Thoracic aorta (tissue), 2 donors: ENCODE data around the gene ZNF474. TPM values are rescaled to one million over a fixed set of nuclear protein-coding genes. Genes with fewer than 3 reads are reported as not detected.
A peak's percentile ranks its signal among the peaks of the same experiment; 100 is the strongest.

ENCODE experiments used
- ATAC-seq: fragments of 150-250 bp; one replicate; pipeline ENCODE4 v1.8.0; 2017; ENCODE audit warnings: low read depth; ENCODE audit not compliant: insufficient number of reproducible peaks, low FRiP score
- DNase-seq: peaks from one replicate; pipeline ENCODE4 v3.0.0-alpha.2; 2020; ENCODE audit warnings: low spot score
- H3K27ac ChIP-seq, 2 donors: fragments of 200-600 bp; sonication (generic); 1 replicate in 1 of 2; 2 replicates in 1 of 2; pipeline ENCODE4 v1.5.1; 2016; ENCODE audit warnings: mild to moderate bottlenecking in 2 of 2, moderate library complexity in 2 of 2
- H3K27me3 ChIP-seq: fragments of 200-600 bp; sonication (generic); replicated peaks from 2 replicates; pipeline ENCODE4 v1.6.0; 2016; ENCODE audit warnings: mild to moderate bottlenecking; ENCODE audit not compliant: insufficient read depth
- H3K36me3 ChIP-seq: fragments of 200-600 bp; sonication (generic); one replicate; pipeline ENCODE4 v1.5.1; 2016
- H3K4me1 ChIP-seq, 2 donors: fragments of 200-600 bp; sonication (generic); 1 replicate in 1 of 2; 2 replicates in 1 of 2; pipeline versions ENCODE4 v1.5.1 to v1.6.0; 2016; ENCODE audit warnings: low read depth in 2 of 2, mild to moderate bottlenecking in 1 of 2; ENCODE audit not compliant: control insufficient read depth in 1 of 2
- H3K4me3 ChIP-seq: fragments of 200-600 bp; sonication (generic); 2 replicates; pipeline ENCODE4 v1.5.1; 2016; ENCODE audit warnings: mild to moderate bottlenecking
- H3K9me3 ChIP-seq: fragments of 200-600 bp; sonication (generic); 2 replicates; pipeline ENCODE4 v1.5.1; 2016
- total RNA-seq, 2 donors: library from RNA; depleted of rRNA; stranded (reverse); fragments of >200 nt; gene quantifications; one replicate each; pipeline versions ENCODE4 v1.1.0 to v1.2.3, GENCODE V29; 2016
- TF ChIP-seq, protein P1 (sequence below): fragments of 200-600 bp; sonication (generic); IDR thresholded peaks from one replicate; pipeline ENCODE4 v1.5.1; 2019; ENCODE audit warnings: antibody characterized with exemption

The ZNF474 gene
- total RNA-seq, 2 donors from 2014 or later = 0.27 to 0.92 TPM

DNA sequence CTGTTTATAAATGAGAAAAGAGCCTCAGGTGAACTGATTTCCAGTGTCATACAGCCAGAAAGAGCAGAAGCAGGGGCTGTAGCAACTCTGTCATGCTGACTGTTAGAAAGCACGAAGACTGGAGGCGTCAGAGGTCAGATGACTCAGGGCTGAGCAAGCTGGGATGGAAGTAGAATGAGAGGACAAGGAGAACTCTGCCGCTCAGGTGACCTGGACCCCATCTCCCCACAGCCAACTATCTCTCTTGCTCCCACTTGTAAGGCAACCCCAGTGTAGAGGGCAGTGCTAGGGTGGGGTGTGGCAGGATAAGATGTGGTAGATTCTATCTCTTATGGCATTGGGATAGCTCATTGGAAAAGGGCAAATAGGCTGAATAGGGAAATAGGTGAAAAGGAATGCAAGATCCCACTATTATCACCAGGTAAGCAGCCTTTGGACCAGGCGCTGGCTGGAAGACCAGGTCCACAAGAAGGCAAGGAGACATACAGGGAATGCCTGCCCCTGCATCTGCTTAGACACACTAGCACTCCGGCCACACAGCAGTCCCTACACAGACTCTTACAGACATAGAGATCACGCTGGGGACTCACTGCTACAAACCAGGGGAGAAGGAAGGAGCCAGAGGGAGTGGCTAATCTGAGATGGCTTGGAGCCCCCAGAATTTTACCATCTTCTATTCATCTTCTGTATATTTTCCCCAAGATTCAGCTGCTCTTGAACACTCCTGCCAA lies 30.1 kb upstream of the ZNF474 start:
- DNase-seq = no peak
- no peaks in the 10 kb centered on the region for H3K9me3 ChIP-seq
- ATAC-seq = no peak
- no peak overlapping the region for H3K4me3 ChIP-seq
- H3K27ac ChIP-seq = no peak overlapping the region
- peaks cover 0 to 13% of the 10 kb centered on the region in 2 donors for H3K4me1 ChIP-seq
- TF ChIP-seq, protein P1, sequence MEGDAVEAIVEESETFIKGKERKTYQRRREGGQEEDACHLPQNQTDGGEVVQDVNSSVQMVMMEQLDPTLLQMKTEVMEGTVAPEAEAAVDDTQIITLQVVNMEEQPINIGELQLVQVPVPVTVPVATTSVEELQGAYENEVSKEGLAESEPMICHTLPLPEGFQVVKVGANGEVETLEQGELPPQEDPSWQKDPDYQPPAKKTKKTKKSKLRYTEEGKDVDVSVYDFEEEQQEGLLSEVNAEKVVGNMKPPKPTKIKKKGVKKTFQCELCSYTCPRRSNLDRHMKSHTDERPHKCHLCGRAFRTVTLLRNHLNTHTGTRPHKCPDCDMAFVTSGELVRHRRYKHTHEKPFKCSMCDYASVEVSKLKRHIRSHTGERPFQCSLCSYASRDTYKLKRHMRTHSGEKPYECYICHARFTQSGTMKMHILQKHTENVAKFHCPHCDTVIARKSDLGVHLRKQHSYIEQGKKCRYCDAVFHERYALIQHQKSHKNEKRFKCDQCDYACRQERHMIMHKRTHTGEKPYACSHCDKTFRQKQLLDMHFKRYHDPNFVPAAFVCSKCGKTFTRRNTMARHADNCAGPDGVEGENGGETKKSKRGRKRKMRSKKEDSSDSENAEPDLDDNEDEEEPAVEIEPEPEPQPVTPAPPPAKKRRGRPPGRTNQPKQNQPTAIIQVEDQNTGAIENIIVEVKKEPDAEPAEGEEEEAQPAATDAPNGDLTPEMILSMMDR = no peak
- no peaks in the 10 kb centered on the region for H3K36me3 ChIP-seq
- no peaks in the 10 kb centered on the region for H3K27me3 ChIP-seq

DNA sequence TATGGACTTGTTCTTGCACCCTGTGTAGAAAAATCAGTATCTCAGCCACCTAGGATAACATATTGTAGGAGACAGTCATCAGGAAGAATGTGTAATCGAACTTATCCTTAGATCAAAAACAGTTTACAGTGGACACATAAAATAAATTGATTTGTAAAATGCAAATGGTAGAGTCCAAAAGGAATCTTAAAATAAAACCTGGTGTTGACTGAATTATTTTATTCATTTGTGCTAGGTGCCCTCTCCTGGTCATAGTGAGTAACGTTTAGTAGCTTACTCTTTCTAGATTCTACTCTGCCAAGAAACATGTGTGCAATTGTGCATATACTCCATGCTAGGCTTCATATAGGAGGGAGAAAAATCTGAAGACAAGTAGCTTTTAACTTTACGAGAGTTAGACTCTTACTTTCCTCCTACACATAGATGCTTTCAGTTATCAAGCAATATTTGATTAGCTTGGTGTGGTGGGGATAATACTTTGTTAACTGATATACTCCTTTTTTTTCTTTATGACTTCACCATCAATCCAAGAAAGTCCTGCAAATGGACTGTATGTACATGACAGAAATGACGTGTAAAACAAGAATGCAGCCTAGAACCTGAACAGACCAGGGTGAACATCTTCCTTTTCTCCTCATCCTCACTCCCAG lies 27.6 kb upstream of the ZNF474 start:
- DNase-seq = no peak

DNA sequence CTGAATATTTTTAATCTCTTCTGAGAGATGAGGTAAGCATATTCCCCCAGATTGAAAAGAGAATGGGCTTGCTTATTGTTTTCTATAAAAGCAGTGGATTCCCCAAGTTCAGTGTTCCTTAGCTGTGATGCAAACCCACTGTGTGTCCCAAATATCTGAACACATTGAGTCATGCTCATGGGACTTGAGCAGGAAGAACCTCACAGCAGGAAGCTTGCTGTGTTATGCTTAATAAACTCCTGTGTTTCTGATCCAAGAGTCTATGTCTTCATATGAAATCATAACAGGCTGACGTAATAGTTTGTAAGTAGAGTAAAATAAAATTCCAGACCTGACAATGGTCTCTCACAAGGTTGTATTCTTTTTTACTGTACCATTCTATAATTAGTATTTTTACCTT lies 26.5 kb upstream of the ZNF474 start:
- TF ChIP-seq, protein P1 = no peak
- Histone ChIP-seq H3K4me3 (no peak overlapping the region), H3K36me3 (no peaks in the 10 kb centered on the region), H3K27me3 (no peaks in the 10 kb centered on the region), H3K9me3 (no peaks in the 10 kb centered on the region), H3K4me1 (no peaks in the 10 kb centered on the region), H3K27ac (no peak overlapping the region)
- DNase-seq (no peak), ATAC-seq (no peak)

More for the DNA sequence above, 27.6 kb upstream of the ZNF474 start:
- H3K4me3 ChIP-seq = no peak overlapping the region
- H3K36me3 ChIP-seq = no peaks in the 10 kb centered on the region
- no peak overlapping the region for H3K27ac ChIP-seq
- ATAC-seq = peak; percentile 43
- no peaks in the 10 kb centered on the region for H3K9me3 ChIP-seq
- no peaks in the 10 kb centered on the region for H3K4me1 ChIP-seq
- TF ChIP-seq, protein P1 = peak; percentile 56
- no peaks in the 10 kb centered on the region for H3K27me3 ChIP-seq

DNA sequence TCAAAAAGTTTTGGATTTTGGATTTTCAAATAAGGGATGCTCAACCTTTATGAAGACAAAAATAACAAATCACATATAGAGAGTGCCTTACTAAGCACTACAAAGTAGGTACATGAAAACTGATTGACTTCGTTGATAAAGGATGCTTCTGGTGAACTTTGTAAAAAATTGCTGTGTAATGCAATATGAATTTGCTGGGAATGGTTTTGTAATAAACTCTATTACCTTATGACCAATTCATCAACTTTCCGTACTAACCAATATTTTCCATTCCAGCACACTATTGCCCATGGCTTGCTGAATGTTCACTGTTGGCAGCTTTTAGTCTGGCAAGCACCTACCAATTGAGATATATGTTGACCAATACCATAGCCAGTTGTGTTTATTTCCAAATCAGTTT lies 23.4 kb upstream of the ZNF474 start:
- DNase-seq = no peak
- no peak overlapping the region for H3K4me3 ChIP-seq
- H3K27me3 ChIP-seq = no peaks in the 10 kb centered on the region
- ATAC-seq = no peak
- no peaks in the 10 kb centered on the region for H3K9me3 ChIP-seq
- no peak overlapping the region for H3K27ac ChIP-seq
- TF ChIP-seq, protein P1 = no peak
- no peaks in the 10 kb centered on the region for H3K4me1 ChIP-seq
- H3K36me3 ChIP-seq = no peaks in the 10 kb centered on the region

DNA sequence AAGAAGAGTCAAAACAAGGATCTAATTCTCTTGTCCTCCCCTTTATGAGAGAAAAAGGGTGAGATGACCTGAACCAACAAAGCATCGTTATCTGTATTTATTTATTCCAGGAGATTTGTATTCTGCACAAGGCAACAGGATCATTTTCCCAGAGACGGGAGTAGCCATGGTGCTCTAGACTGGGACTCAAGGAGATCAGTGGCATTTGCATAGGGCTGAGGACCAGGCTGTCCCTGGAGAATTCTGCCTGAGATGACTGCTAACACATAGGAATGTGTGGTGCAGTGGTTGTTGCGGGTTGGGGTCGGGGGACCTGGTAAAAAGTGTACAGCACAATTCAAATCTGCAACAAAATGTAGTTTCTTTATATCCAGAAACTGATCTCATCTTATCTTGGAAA lies 22.3 kb upstream of the ZNF474 start:
- H3K36me3 ChIP-seq = no peaks in the 10 kb centered on the region
- ATAC-seq (no peak), DNase-seq (no peak)
- no peaks in the 10 kb centered on the region for H3K9me3 ChIP-seq
- H3K27me3 ChIP-seq = no peaks in the 10 kb centered on the region
- H3K4me3 ChIP-seq = no peak overlapping the region
- TF ChIP-seq, protein P1 = no peak
- no peak overlapping the region for H3K27ac ChIP-seq
- no peaks in the 10 kb centered on the region for H3K4me1 ChIP-seq
